Loucy (cell line): Measurements from ENCODE around the gene ZNF709.

Source experiments
- EZH2phosphoT487 ChIP-seq: fragments of 200-600 bp; IDR thresholded peaks from 2 replicates; pipeline ENCODE4 v1.6.1; 2018; ENCODE audit warnings: antibody characterized with exemption, mild to moderate bottlenecking, moderate library complexity, borderline replicate concordance
- TF ChIP-seq, protein P1 (sequence below): fragments of 200-600 bp; sonication (generic); conservative IDR thresholded peaks from 2 replicates; pipeline ENCODE4 v1.5.1; 2014; ENCODE audit warnings: mild to moderate bottlenecking, antibody characterized with exemption, low read length

DNA sequence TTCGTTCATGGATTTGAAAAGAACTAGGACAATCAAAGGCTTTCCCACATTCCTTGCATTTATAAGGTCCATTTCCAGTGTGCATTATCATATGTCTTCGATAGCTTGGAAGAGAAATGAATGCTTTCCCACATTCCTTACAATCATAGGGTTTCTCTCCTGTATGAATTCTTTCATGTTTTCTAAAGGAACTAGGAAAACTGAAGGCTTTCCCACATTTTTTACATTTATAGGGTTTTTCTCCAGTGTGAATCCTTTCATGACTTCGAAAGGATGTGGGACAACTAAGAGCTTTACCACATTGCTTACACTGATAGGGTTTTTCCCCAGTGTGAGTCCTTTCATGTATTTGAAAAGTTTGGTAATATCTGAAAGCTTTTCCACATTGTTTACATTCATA, 19.8 kb downstream of the ZNF709 start:
- TF ChIP-seq, protein P1, sequence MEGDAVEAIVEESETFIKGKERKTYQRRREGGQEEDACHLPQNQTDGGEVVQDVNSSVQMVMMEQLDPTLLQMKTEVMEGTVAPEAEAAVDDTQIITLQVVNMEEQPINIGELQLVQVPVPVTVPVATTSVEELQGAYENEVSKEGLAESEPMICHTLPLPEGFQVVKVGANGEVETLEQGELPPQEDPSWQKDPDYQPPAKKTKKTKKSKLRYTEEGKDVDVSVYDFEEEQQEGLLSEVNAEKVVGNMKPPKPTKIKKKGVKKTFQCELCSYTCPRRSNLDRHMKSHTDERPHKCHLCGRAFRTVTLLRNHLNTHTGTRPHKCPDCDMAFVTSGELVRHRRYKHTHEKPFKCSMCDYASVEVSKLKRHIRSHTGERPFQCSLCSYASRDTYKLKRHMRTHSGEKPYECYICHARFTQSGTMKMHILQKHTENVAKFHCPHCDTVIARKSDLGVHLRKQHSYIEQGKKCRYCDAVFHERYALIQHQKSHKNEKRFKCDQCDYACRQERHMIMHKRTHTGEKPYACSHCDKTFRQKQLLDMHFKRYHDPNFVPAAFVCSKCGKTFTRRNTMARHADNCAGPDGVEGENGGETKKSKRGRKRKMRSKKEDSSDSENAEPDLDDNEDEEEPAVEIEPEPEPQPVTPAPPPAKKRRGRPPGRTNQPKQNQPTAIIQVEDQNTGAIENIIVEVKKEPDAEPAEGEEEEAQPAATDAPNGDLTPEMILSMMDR: no peak
- no peak for TF ChIP-seq EZH2phosphoT487
